NCI-H2227 (cell line): ENCODE measurements around the gene KDM7A.
"Not testable (repeated sequence)": the region's sequence is repeated elsewhere in the genome, so short reads cannot be mapped to it uniquely, and the experiment has no call there.

Experiments
- DNase-seq: peaks from one replicate; lab custom pipeline; 2025; ENCODE audit not compliant: unreplicated experiment; lab: John Stamatoyannopoulos, UW

The KDM7A gene

GRCh38 chr7:140202942-140203341 is 26.2 kb upstream of the KDM7A start:
- not testable (repeated sequence) for DNase-seq

GRCh38 chr7:140201393-140201792 is 24.6 kb upstream of the KDM7A start:
- no peak for DNase-seq

- peak; percentile 87 for DNase-seq
Measured at GRCh38 chr7:140200061-140200989, 23.5 kb upstream of the KDM7A start.

GRCh38 chr7:140197938-140198337 is 21.2 kb upstream of the KDM7A start:
- DNase-seq = no peak

- DNase-seq = no peak
Measured at GRCh38 chr7:140197218-140197890, 20.6 kb upstream of the KDM7A start.

- no peak for DNase-seq
Measured at GRCh38 chr7:140196361-140197217, 19.8 kb upstream of the KDM7A start.

GRCh38 chr7:140195859-140196258 is 19.1 kb upstream of the KDM7A start:
- DNase-seq = no peak

GRCh38 chr7:140192620-140193019 is 15.8 kb upstream of the KDM7A start:
- DNase-seq = no peak

- no peak for DNase-seq
Measured at GRCh38 chr7:140192176-140192575, 15.4 kb upstream of the KDM7A start.

- no peak for DNase-seq
Measured at GRCh38 chr7:140190588-140190987, 13.8 kb upstream of the KDM7A start.

- no peak for DNase-seq
Measured at GRCh38 chr7:140189917-140190316, 13.1 kb upstream of the KDM7A start.

- DNase-seq = no peak
Measured at GRCh38 chr7:140182917-140183316, 6.1 kb upstream of the KDM7A start.

GRCh38 chr7:140179339-140179738 is 2.6 kb upstream of the KDM7A start:
- DNase-seq = no peak

GRCh38 chr7:140176122-140176701 is 571 bp downstream of the KDM7A start:
- DNase-seq = peak; percentile 49

- peak; percentile 91 for DNase-seq
Measured at GRCh38 chr7:140175221-140176121, 1.3 kb downstream of the KDM7A start.

- no peak for DNase-seq
Measured at GRCh38 chr7:140174217-140174616, 2.6 kb downstream of the KDM7A start.

GRCh38 chr7:140170375-140170774 is 6.4 kb downstream of the KDM7A start:
- no peak for DNase-seq

- no peak for DNase-seq
Measured at GRCh38 chr7:140168816-140169215, 8.0 kb downstream of the KDM7A start.

GRCh38 chr7:140165422-140165821 is 11.4 kb downstream of the KDM7A start:
- no peak for DNase-seq

GRCh38 chr7:140162081-140162480 is 14.7 kb downstream of the KDM7A start:
- not testable (repeated sequence) for DNase-seq
